Naive B cell (primary cell): Measurements from ENCODE around the gene SEC23A. TPM values are rescaled to one million over a fixed set of nuclear protein-coding genes. Genes with fewer than 3 reads are reported as not detected.
"Not testable (repeated sequence)": the region's sequence is repeated elsewhere in the genome, so short reads cannot be mapped to it uniquely, and the experiment has no call there.

ENCODE experiments used
- ATAC-seq, 2 donors: fragments of 150-1000 bp; cut with Tn5 transposase; 2 replicates each; pipeline ENCODE4 v1.10.0; 2021; ENCODE audit warnings: low read depth in 2 of 2, mild to moderate bottlenecking in 2 of 2, moderate library complexity in 2 of 2
- DNase-seq: peaks from one replicate; pipeline ENCODE4 v3.0.0; 2022
- H3K27ac Mint-ChIP-seq, 6 donors: one replicate each; pipeline ENCODE4 v1.8.0; 2020 to 2022; ENCODE audit warnings: mild to moderate bottlenecking in 6 of 6, mixed read lengths in 6 of 6, moderate library complexity in 5 of 6, inconsistent platforms in 2 of 6
- H3K27me3 Mint-ChIP-seq, 3 donors: one replicate each; pipeline ENCODE4 v1.8.0; 2021 to 2022; ENCODE audit warnings: mixed read lengths in 3 of 3, mild to moderate bottlenecking in 1 of 3
- H3K36me3 Mint-ChIP-seq, 2 donors: one replicate each; pipeline ENCODE4 v1.8.0; 2020 to 2022; ENCODE audit warnings: mixed read lengths in 2 of 2, inconsistent platforms in 1 of 2, mild to moderate bottlenecking in 1 of 2
- H3K4me1 Mint-ChIP-seq, 3 donors: one replicate each; pipeline ENCODE4 v1.8.0; 2020 to 2022; ENCODE audit warnings: mixed read lengths in 3 of 3, inconsistent platforms in 1 of 3, mild to moderate bottlenecking in 1 of 3, moderate library complexity in 1 of 3
- H3K4me3 Mint-ChIP-seq, 8 donors: one replicate each; pipeline ENCODE4 v1.8.0; 2020 to 2022; ENCODE audit warnings: mild to moderate bottlenecking in 8 of 8, mixed read lengths in 8 of 8, moderate library complexity in 8 of 8, inconsistent platforms in 2 of 8
- H3K9me3 Mint-ChIP-seq, 7 donors: one replicate each; pipeline ENCODE4 v1.8.0; 2020 to 2022; ENCODE audit warnings: mixed read lengths in 7 of 7, mild to moderate bottlenecking in 5 of 7, inconsistent platforms in 2 of 7, moderate library complexity in 1 of 7
- polyA plus RNA-seq, 6 donors: library from polyadenylated mRNA; unstranded; fragments of 300-500 nt; fragmentation: Illumina TruSeq; gene quantifications; one replicate each; pipeline ENCODE4 v1.2.3, GENCODE V29; 2021; ENCODE audit warnings: low read depth in 6 of 6

The SEC23A gene
- polyA plus RNA-seq, 6 donors from 2014 or later: 25.4 to 32.4 (median 28.9) TPM

- H3K4me1 Mint-ChIP-seq: peaks cover 0 to 3% (median 0%) of the 10 kb centered on the region in 3 donors
- peak overlapping the region in 2 of 6 donors; percentile 49 to 50 for H3K27ac Mint-ChIP-seq
- no peak overlapping the region for H3K4me3 Mint-ChIP-seq
- no peaks in the 10 kb centered on the region for H3K9me3 Mint-ChIP-seq
- DNase-seq (no peak), ATAC-seq (no peak)
- H3K36me3 Mint-ChIP-seq: peaks cover 8 to 36% of the 10 kb centered on the region in 2 donors
- H3K27me3 Mint-ChIP-seq: no peaks in the 10 kb centered on the region
These were observed 22.1 kb downstream of the SEC23A start for GRCh38 chr14:39080886-39081285.

- Mint-ChIP-seq H3K9me3 (no peaks in the 10 kb centered on the region), H3K4me1 (peaks cover 0 to 6% (median 0%) of the 10 kb centered on the region in 3 donors), H3K27me3 (no peaks in the 10 kb centered on the region), H3K36me3 (peaks cover 22 to 36% of the 10 kb centered on the region in 2 donors), H3K4me3 (no peak overlapping the region), H3K27ac (peak overlapping the region in 1 of 6 donors; percentile 46)
- no peak for ATAC-seq
- no peak for DNase-seq
These were observed 31.9 kb downstream of the SEC23A start for GRCh38 chr14:39071096-39071495.

- ATAC-seq: no peak
- H3K36me3 Mint-ChIP-seq: peaks cover 22 to 32% of the 10 kb centered on the region in 2 donors
- H3K27ac Mint-ChIP-seq: peak overlapping the region in 1 of 6 donors; percentile 3
These were observed 33.1 kb downstream of the SEC23A start for GRCh38 chr14:39069923-39070322.

GRCh38 chr14:39069169-39069805 lies 33.7 kb downstream of the SEC23A start:
- Mint-ChIP-seq H3K27ac (peak overlapping the region in 1 of 6 donors; percentile 6), H3K36me3 (peaks cover 25 to 34% of the 10 kb centered on the region in 2 donors)
- not testable (repeated sequence) for H3K4me1 Mint-ChIP-seq, H3K9me3 Mint-ChIP-seq, H3K27me3 Mint-ChIP-seq, DNase-seq, H3K4me3 Mint-ChIP-seq, ATAC-seq

More at GRCh38 chr14:39069923-39070322, 33.1 kb downstream of the SEC23A start:
- Mint-ChIP-seq H3K4me3 (no peak overlapping the region), H3K4me1 (peaks cover 0 to 6% (median 0%) of the 10 kb centered on the region in 3 donors), H3K9me3 (no peaks in the 10 kb centered on the region), H3K27me3 (no peaks in the 10 kb centered on the region)
- no peak for DNase-seq

- peak; percentile 47 for DNase-seq
- Mint-ChIP-seq H3K4me1 (peaks cover 4 to 18% (median 14%) of the 10 kb centered on the region in 3 donors), H3K9me3 (peaks cover 0 to 23% (median 4%) of the 10 kb centered on the region in 7 donors), H3K27me3 (no peaks in the 10 kb centered on the region), H3K27ac (peak overlapping the region in 4 of 6 donors; percentile 34 to 86 (median 45)), H3K4me3 (peak overlapping the region in 1 of 8 donors; percentile 52), H3K36me3 (peaks cover 16 to 26% of the 10 kb centered on the region in 2 donors)
- ATAC-seq: peak; percentile 96 to 97
These were observed 42.1 kb downstream of the SEC23A start for GRCh38 chr14:39060818-39061437.

GRCh38 chr14:39055786-39056474 lies 47.1 kb downstream of the SEC23A start:
- Mint-ChIP-seq H3K9me3 (peaks cover 0 to 46% (median 17%) of the 10 kb centered on the region in 7 donors), H3K27ac (peak overlapping the region in 1 of 6 donors; percentile 70)
- no peak for DNase-seq

GRCh38 chr14:39052869-39053454 lies 50.1 kb downstream of the SEC23A start:
- not testable (repeated sequence) for H3K27ac Mint-ChIP-seq, ATAC-seq, H3K27me3 Mint-ChIP-seq, DNase-seq, H3K4me1 Mint-ChIP-seq, H3K4me3 Mint-ChIP-seq
- H3K9me3 Mint-ChIP-seq: peaks cover 0 to 36% (median 17%) of the 10 kb centered on the region in 7 donors
- peaks cover 29 to 49% of the 10 kb centered on the region in 2 donors for H3K36me3 Mint-ChIP-seq

More at GRCh38 chr14:39055786-39056474, 47.1 kb downstream of the SEC23A start:
- no peak overlapping the region for H3K4me3 Mint-ChIP-seq
- H3K36me3 Mint-ChIP-seq: peaks cover 21 to 45% of the 10 kb centered on the region in 2 donors
- peaks cover 0 to 14% (median 5%) of the 10 kb centered on the region in 3 donors for H3K4me1 Mint-ChIP-seq
- H3K27me3 Mint-ChIP-seq: no peaks in the 10 kb centered on the region
- no peak for ATAC-seq

- no peak for ATAC-seq
These were observed 52.6 kb downstream of the SEC23A start for GRCh38 chr14:39050389-39050788.

GRCh38 chr14:39045889-39046288 lies 57.1 kb downstream of the SEC23A start:
- H3K9me3 Mint-ChIP-seq: not testable (repeated sequence)

More at GRCh38 chr14:39050389-39050788, 52.6 kb downstream of the SEC23A start:
- H3K27me3 Mint-ChIP-seq: no peaks in the 10 kb centered on the region
- peaks cover 47 to 66% of the 10 kb centered on the region in 2 donors for H3K36me3 Mint-ChIP-seq
- DNase-seq: no peak
- peak overlapping the region in 1 of 8 donors; percentile 44 for H3K4me3 Mint-ChIP-seq
- peak overlapping the region in 1 of 6 donors; percentile 39 for H3K27ac Mint-ChIP-seq
- peaks cover 0 to 18% (median 9%) of the 10 kb centered on the region in 7 donors for H3K9me3 Mint-ChIP-seq
- peaks cover 0 to 3% (median 0%) of the 10 kb centered on the region in 3 donors for H3K4me1 Mint-ChIP-seq

GRCh38 chr14:39043352-39043943 lies 59.6 kb downstream of the SEC23A start:
- no peak for DNase-seq
- Mint-ChIP-seq H3K9me3 (no peaks in the 10 kb centered on the region), H3K4me3 (no peak overlapping the region), H3K27me3 (no peaks in the 10 kb centered on the region), H3K27ac (no peak overlapping the region), H3K36me3 (peaks cover 34 to 52% of the 10 kb centered on the region in 2 donors), H3K4me1 (peaks cover 3 to 6% (median 4%) of the 10 kb centered on the region in 3 donors)
- no peak for ATAC-seq

More at GRCh38 chr14:39045889-39046288, 57.1 kb downstream of the SEC23A start:
- H3K27me3 Mint-ChIP-seq, DNase-seq, H3K4me1 Mint-ChIP-seq, H3K4me3 Mint-ChIP-seq, ATAC-seq: not testable (repeated sequence)
- Mint-ChIP-seq H3K36me3 (peaks cover 46 to 53% of the 10 kb centered on the region in 2 donors), H3K27ac (peak overlapping the region in 2 of 6 donors; percentile 64 to 87)

- Mint-ChIP-seq H3K9me3 (no peaks in the 10 kb centered on the region), H3K27me3 (no peaks in the 10 kb centered on the region), H3K27ac (no peak overlapping the region), H3K36me3 (peaks cover 11 to 26% of the 10 kb centered on the region in 2 donors), H3K4me1 (peaks cover 0 to 6% (median 4%) of the 10 kb centered on the region in 3 donors), H3K4me3 (no peak overlapping the region)
- DNase-seq (no peak), ATAC-seq (no peak)
These were observed 62.5 kb downstream of the SEC23A start for GRCh38 chr14:39040529-39040928.

GRCh38 chr14:39038542-39038941 lies 64.5 kb downstream of the SEC23A start:
- H3K4me1 Mint-ChIP-seq: peaks cover 0 to 4% (median 4%) of the 10 kb centered on the region in 3 donors
- ATAC-seq: peak in 1 of 2 donors; percentile 36
- H3K27ac Mint-ChIP-seq: peak overlapping the region in 3 of 6 donors; percentile 13 to 88 (median 75)
- H3K27me3 Mint-ChIP-seq: no peaks in the 10 kb centered on the region
- H3K9me3 Mint-ChIP-seq: no peaks in the 10 kb centered on the region
- H3K4me3 Mint-ChIP-seq: peak overlapping the region in 1 of 8 donors; percentile 37
- peaks cover 6 to 20% of the 10 kb centered on the region in 2 donors for H3K36me3 Mint-ChIP-seq
- no peak for DNase-seq
